Suprapubic skin (tissue), 4 donors: ENCODE measurements around the gene SEC63.

Source experiments
- POLR2A ChIP-seq, 2 donors: fragments of 450-650 bp; IDR thresholded peaks; one replicate each; pipeline ENCODE4 v1.6.1; 2017; ENCODE audit warnings: antibody characterized with exemption in 2 of 2, mild to moderate bottlenecking in 2 of 2, moderate library complexity in 2 of 2
- POLR2AphosphoS5 ChIP-seq, 3 donors: sonication (generic); formaldehyde crosslinking; IDR thresholded peaks; one replicate each; pipeline ENCODE4 v1.6.1; 2017; ENCODE audit warnings: antibody characterized with exemption in 3 of 3
- TF ChIP-seq, protein P1 (sequence below), 2 donors: fragments of 200-600 bp in 1 of 2; fragments of 450-650 bp in 1 of 2; sonication (generic) in 1 of 2; IDR thresholded peaks; one replicate each; pipeline ENCODE4 v1.5.1; 2016 to 2019; ENCODE audit warnings: antibody characterized with exemption in 2 of 2, mild to moderate bottlenecking in 1 of 2, moderate library complexity in 1 of 2

DNA sequence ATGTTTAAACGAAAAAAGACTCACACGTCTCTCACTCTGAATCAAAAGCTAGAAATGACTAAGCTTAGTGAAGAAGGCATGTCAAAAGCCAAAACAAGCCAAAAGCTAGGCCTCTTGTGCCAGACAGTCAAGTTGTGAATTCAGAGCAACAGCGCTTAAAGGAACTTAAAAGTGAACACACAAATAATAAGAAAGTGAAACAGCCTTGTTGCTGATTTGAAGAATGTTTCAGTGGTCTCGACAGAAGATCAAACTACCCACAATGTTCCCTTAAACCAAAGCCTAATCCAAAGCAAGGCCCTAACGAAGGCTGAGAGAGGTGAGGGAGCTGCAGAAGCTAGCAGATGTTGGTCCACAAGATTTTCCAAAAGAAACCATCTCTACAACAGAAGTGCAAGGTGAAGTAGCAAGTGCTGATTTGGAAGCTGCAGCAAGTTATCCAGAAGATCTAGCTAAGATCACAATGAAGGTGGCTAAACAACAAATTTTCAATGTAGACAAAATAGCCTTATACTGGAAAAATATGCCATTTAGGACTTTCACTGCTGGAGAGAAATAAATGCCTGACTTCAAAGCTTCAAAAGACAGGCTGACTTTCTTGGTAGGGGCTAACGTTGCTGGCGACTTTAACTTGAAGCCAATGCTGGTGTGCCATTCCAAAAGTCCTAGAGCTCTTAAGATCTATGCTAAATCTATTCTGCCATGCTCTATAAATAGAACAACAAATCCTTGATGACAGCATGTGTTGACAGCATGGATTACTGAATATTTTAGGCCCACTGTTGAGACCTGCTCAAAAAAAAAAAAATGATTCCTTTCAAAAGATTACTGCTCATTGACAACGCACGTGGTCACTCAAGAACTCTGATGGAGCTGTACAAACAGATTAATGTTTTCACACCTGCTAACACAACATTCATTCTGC, 40.3 kb downstream of the SEC63 start:
- TF ChIP-seq, protein P1, sequence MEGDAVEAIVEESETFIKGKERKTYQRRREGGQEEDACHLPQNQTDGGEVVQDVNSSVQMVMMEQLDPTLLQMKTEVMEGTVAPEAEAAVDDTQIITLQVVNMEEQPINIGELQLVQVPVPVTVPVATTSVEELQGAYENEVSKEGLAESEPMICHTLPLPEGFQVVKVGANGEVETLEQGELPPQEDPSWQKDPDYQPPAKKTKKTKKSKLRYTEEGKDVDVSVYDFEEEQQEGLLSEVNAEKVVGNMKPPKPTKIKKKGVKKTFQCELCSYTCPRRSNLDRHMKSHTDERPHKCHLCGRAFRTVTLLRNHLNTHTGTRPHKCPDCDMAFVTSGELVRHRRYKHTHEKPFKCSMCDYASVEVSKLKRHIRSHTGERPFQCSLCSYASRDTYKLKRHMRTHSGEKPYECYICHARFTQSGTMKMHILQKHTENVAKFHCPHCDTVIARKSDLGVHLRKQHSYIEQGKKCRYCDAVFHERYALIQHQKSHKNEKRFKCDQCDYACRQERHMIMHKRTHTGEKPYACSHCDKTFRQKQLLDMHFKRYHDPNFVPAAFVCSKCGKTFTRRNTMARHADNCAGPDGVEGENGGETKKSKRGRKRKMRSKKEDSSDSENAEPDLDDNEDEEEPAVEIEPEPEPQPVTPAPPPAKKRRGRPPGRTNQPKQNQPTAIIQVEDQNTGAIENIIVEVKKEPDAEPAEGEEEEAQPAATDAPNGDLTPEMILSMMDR (IDR thresholded peaks at IDR 0.05): no peak
- TF ChIP-seq POLR2AphosphoS5 (IDR thresholded peaks at IDR 0.05) (no peak), POLR2A (IDR thresholded peaks at IDR 0.05) (no peak)
